GM10266 (cell line): ENCODE data around the gene EXD2.

ENCODE experiments used
- DNase-seq: peaks from one replicate; pipeline ENCODE4 v3.0.0; 2012; ENCODE audit errors: extremely low spot score
- CTCF ChIP-seq: IDR thresholded peaks from 2 replicates; pipeline ENCODE4 v1.5.1; 2012; ENCODE audit warnings: mild to moderate bottlenecking, low read depth; ENCODE audit not compliant: control insufficient read depth, insufficient read depth; ENCODE audit errors: missing control alignments

Gene EXD2

GRCh38 chr14:69249603-69250002 lies 58.3 kb downstream of the EXD2 start:
- DNase-seq, result no peak
- TF ChIP-seq CTCF, result no peak

- TF ChIP-seq CTCF, result no peak
- no peak for DNase-seq
Measured at GRCh38 chr14:69252851-69253250, 61.6 kb downstream of the EXD2 start.

GRCh38 chr14:69259168-69259526 lies 67.8 kb downstream of the EXD2 start:
- TF ChIP-seq CTCF, result no peak
- DNase-seq, result no peak

GRCh38 chr14:69259527-69260189 lies 68.4 kb downstream of the EXD2 start, which contains the start of gene GALNT16:
TSS of gene GALNT16 (plus strand) at chr14:69260158. CDS start at chr14:69260291, 133 bp downstream.
- DNase-seq, result no peak
- peak; percentile 2 for TF ChIP-seq CTCF

- no peak for TF ChIP-seq CTCF
- DNase-seq, result peak; percentile 65
Measured at GRCh38 chr14:69260190-69260860, 69.0 kb downstream of the EXD2 start.

GRCh38 chr14:69260861-69261564 lies 69.7 kb downstream of the EXD2 start:
- TF ChIP-seq CTCF, result peak; percentile 60
- DNase-seq, result peak; percentile 88
